ENCODE results near the gene BPNT1. TPM values are rescaled to one million over a fixed set of nuclear protein-coding genes. Genes with fewer than 3 reads are reported as not detected.
A peak's percentile ranks its signal among the peaks of the same experiment; 100 is the strongest.

Gene BPNT1, protein sequence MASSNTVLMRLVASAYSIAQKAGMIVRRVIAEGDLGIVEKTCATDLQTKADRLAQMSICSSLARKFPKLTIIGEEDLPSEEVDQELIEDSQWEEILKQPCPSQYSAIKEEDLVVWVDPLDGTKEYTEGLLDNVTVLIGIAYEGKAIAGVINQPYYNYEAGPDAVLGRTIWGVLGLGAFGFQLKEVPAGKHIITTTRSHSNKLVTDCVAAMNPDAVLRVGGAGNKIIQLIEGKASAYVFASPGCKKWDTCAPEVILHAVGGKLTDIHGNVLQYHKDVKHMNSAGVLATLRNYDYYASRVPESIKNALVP
- total RNA-seq, result 21.4 and 27.6 TPM in 2 replicates

DNA sequence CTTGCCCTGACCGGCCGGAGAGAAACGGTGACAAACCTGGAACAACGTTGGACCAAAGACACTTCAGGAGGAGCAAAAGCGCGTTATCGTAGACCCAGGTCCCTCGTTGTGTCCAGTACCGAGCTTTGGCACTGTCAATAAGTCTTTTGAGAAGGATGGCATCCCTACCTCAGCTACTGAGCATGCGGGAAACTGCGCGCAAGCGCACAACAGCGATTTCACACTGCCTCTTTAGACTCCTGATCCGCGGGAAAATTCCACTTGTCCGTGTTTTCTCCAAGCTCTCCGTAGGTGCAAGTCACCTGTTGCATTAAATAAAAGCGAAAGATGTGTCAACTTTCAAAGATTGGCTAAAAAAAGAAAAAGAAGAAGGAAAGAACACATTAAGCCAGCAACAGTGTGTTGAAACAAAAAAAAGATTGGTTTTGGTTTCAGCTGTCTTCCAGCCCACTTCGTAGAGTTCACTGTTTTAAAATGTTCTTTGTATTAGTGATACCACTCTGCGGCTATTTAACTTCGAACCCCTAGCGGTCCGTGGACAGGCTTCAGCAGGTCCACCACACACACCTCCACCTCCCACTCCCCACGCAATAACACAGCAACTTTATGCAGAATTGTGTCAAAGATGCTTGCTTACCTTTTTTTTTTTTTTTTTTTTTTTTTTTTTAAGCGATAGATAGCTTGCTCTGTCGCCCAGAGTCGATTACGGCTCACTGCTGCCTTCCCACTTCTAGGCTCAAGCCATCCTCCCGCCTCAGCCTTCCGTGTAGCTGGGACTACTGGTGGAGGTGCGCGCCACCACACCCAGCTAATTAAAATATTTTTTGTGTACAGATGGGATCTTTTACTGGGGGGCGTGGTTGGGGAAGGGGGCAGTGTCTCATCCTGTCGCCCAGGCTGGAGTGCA lies at the start of gene BPNT1:
Gene BPNT1, minus strand, starts transcription at position 139 of the 907 bp plus-strand sequence. CDS start 9,942 bp downstream, outside the sequence.
- peak within 1 kb of the TSS; percentile 71 for H3K4me3 ChIP-seq (ENCODE audit: low read depth, low read length)
- no peaks in the 10 kb centered on the region for H3K36me3 ChIP-seq (ENCODE audit: control insufficient read depth, insufficient read depth, low read length)
- H3K27me3 ChIP-seq (ENCODE audit: control insufficient read depth, insufficient read depth, low read length), result no peaks in the 10 kb centered on the region
- no peak for TF ChIP-seq CTCF (IDR thresholded peaks at IDR 0.05; ENCODE audit: insufficient read depth, low read length, poor library complexity, severe bottlenecking)
- peak; percentile 89 for DNase-seq (ENCODE audit: low read depth)

- no peak for TF ChIP-seq CTCF (IDR thresholded peaks at IDR 0.05; ENCODE audit: insufficient read depth, low read length, poor library complexity, severe bottlenecking)
- no peak for DNase-seq (ENCODE audit: low read depth)
- H3K36me3 ChIP-seq (ENCODE audit: control insufficient read depth, insufficient read depth, low read length), result no peaks in the 10 kb centered on the region
- no peak overlapping the region for H3K4me3 ChIP-seq (ENCODE audit: low read depth, low read length)
- H3K27me3 ChIP-seq (ENCODE audit: control insufficient read depth, insufficient read depth, low read length), result no peaks in the 10 kb centered on the region
Measured at GRCh38 chr1:220137019-220137786, 47.6 kb upstream of the BPNT1 start.

DNA sequence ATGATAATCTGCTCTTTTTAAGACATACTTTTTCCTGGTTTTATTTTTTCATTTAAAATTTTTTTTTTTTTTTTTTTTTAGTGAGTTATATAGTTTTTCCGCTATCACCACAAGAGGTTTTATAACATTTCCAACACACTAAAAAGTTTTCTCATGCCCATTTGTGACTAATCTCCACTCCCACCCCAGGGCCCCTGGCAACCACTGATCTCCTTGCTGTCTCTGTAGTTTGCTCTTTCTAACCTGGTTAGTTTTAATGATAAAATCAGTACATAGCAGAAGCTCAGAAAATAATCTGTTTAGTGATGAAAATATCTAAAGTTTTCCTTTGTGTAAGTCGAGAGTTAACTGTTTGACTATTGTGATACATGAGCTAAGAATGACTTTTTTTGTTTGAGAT lies 46.2 kb upstream of the BPNT1 start:
- TF ChIP-seq CTCF (IDR thresholded peaks at IDR 0.05; ENCODE audit: insufficient read depth, low read length, poor library complexity, severe bottlenecking), result no peak
- Histone ChIP-seq H3K4me3 (ENCODE audit: low read depth, low read length) (no peak overlapping the region), H3K27me3 (ENCODE audit: control insufficient read depth, insufficient read depth, low read length) (no peaks in the 10 kb centered on the region), H3K36me3 (ENCODE audit: control insufficient read depth, insufficient read depth, low read length) (no peaks in the 10 kb centered on the region)
- DNase-seq (ENCODE audit: low read depth), result no peak

DNA sequence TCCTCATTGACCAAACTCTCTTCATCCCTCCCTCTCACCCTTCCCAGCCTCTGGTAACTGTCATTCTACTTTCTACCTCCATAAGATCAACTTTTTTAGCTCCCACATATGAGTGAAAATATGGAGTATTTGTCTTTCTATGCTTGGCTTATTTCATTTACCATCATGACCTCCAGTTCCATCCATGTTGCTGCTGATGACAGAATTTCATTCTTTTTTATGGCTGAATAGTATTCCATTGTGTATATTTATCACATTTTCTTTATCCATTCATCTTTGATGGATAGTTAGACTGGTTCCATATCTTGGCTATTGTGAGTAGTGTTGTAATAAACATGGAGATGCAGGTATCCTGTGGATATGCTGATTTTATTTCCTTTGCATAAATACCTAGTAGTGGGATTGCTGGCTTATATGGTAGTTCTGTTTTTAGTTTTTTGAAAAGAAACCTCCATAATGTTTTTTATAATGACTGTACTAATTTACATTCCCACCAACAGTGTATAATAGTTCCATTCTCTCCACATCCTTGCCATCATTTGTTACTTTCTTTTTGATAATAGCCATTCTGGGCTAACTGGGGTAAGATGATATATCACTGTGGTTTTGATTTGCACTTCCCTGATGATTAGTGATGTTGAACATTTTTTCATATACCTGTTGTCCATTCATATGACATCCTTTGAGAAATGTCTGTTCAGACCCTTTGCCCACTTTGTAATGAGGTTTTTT lies 40.1 kb upstream of the BPNT1 start:
- no peak for TF ChIP-seq CTCF (IDR thresholded peaks at IDR 0.05; ENCODE audit: insufficient read depth, low read length, poor library complexity, severe bottlenecking)
- no peak for DNase-seq (ENCODE audit: low read depth)
- H3K4me3 ChIP-seq (ENCODE audit: low read depth, low read length), result no peak overlapping the region
- H3K36me3 ChIP-seq (ENCODE audit: control insufficient read depth, insufficient read depth, low read length), result no peaks in the 10 kb centered on the region
- no peaks in the 10 kb centered on the region for H3K27me3 ChIP-seq (ENCODE audit: control insufficient read depth, insufficient read depth, low read length)

DNA sequence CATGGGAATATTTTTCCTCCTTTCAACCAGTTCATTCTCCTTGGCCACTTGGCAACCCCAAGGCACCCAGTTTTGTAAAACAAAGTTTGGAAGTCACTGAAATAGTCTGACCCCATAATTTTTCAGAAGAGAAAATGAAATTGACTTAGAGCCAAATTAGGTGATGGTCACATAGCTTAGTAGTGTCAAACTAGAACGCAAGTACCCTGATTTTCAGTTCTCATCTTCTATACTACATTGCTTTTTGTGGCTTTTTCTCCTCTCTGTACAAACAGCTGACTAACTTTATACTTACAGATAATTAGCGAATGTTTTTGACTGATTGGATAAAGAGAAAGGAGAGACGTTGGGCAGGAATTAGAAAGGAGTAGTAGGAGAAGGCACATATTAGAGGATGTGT lies 37.5 kb upstream of the BPNT1 start:
- TF ChIP-seq CTCF (IDR thresholded peaks at IDR 0.05; ENCODE audit: insufficient read depth, low read length, poor library complexity, severe bottlenecking), result no peak
- Histone ChIP-seq H3K36me3 (ENCODE audit: control insufficient read depth, insufficient read depth, low read length) (no peaks in the 10 kb centered on the region), H3K27me3 (ENCODE audit: control insufficient read depth, insufficient read depth, low read length) (no peaks in the 10 kb centered on the region), H3K4me3 (ENCODE audit: low read depth, low read length) (no peak overlapping the region)
- no peak for DNase-seq (ENCODE audit: low read depth)
